C4-2B (cell line): ENCODE results near the gene ZNF565.

Experiments used
- H3K27ac ChIP-seq: fragments of 450-650 bp; 2 replicates; pipeline ENCODE4 v1.5.1; 2017
- ZFX ChIP-seq: fragments of 450-650 bp; IDR thresholded peaks from 2 replicates; pipeline ENCODE4 v1.6.1; 2017
- TF ChIP-seq, protein P1 (sequence below): fragments of 450-650 bp; conservative IDR thresholded peaks from 2 replicates; pipeline ENCODE4 v1.5.1; 2017; ENCODE audit warnings: mild to moderate bottlenecking

ZNF565 gene

DNA sequence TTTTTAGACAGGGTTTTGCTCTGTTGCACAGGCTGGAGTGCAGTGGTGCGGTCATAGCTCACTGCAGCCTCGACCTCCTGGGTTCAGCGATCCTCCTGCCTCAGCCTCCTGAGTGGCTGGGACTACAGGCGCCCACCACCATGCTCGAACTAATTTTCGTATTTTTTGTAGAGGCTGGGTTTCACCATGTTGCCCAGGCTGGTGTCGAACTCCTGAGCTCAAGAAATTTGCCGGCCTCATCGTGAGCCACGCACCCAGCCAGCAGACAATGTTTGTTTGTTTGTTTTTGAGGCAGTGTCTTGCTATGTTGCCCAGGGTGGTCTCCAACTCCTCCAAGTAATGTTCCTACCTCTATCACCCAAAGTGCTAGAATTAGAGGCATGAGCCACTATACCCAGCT, 61.3 kb downstream of the ZNF565 start:
- TF ChIP-seq ZFX, result no peak
- TF ChIP-seq, protein P1, sequence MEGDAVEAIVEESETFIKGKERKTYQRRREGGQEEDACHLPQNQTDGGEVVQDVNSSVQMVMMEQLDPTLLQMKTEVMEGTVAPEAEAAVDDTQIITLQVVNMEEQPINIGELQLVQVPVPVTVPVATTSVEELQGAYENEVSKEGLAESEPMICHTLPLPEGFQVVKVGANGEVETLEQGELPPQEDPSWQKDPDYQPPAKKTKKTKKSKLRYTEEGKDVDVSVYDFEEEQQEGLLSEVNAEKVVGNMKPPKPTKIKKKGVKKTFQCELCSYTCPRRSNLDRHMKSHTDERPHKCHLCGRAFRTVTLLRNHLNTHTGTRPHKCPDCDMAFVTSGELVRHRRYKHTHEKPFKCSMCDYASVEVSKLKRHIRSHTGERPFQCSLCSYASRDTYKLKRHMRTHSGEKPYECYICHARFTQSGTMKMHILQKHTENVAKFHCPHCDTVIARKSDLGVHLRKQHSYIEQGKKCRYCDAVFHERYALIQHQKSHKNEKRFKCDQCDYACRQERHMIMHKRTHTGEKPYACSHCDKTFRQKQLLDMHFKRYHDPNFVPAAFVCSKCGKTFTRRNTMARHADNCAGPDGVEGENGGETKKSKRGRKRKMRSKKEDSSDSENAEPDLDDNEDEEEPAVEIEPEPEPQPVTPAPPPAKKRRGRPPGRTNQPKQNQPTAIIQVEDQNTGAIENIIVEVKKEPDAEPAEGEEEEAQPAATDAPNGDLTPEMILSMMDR, result no peak
- no peak overlapping the region for H3K27ac ChIP-seq

DNA sequence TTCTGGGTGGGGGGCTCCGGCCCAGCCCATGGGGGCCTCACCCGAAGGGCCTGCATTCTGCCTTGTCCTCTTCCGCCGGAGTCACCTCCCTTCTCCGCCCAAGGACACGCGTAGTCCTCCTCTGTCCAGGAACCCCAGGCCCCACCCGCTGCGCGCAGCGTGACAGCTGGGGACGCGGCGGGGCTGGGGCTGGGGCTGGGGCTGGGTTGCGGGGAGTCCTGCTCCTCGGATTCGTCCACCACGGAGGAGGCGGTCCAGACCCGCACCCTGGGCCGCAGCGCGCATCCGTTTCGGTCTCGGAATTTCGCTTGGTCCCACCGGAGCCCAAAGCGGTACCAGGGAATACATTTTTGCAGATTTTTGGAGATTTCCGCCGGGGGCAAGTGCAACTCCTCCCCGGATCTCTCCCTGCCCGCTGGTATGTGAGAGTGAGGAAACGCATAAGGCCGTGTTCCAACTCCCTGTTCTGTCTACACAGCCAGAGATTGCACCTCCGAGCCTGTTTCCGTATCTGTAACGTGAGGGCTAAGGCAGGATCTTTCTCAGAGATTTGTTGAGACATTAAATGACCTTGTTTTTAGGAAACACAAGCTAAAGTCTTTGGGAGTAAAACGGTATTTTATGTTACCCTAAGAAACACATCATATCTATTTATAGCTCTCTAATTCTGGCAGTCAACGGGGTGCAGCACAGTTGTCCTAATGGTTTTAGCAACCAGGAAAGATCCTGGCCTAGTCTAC, 61.9 kb downstream of the ZNF565 start, which contains the start of gene COX7A1:
Gene COX7A1, minus strand, starts transcription at position 96 of the 740 bp plus-strand sequence. Its CDS starts 40 bp downstream, at position 56.
- TF ChIP-seq, protein P1, result no peak
- TF ChIP-seq ZFX, result no peak
- H3K27ac ChIP-seq, result no peak within 1 kb of the TSS

DNA sequence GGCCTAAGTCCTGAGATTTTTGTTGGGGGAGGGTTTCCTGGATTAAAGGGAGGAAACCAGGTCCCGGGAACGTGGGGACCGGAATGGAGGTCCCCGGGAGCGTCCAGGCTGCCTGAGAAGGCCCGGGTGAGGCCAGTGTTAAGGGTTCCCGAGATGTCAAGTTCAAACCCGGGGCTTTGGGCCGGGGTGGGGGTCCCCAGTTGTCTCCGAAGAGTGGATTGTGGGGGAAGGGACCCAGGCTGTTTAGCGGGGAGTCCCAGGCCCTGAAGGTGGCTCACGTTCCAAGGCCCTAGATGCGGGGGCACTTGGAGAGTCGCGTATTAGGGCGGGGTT, 62.5 kb downstream of the ZNF565 start:
- H3K27ac ChIP-seq, result no peak overlapping the region
- TF ChIP-seq, protein P1, result no peak
- TF ChIP-seq ZFX, result no peak

DNA sequence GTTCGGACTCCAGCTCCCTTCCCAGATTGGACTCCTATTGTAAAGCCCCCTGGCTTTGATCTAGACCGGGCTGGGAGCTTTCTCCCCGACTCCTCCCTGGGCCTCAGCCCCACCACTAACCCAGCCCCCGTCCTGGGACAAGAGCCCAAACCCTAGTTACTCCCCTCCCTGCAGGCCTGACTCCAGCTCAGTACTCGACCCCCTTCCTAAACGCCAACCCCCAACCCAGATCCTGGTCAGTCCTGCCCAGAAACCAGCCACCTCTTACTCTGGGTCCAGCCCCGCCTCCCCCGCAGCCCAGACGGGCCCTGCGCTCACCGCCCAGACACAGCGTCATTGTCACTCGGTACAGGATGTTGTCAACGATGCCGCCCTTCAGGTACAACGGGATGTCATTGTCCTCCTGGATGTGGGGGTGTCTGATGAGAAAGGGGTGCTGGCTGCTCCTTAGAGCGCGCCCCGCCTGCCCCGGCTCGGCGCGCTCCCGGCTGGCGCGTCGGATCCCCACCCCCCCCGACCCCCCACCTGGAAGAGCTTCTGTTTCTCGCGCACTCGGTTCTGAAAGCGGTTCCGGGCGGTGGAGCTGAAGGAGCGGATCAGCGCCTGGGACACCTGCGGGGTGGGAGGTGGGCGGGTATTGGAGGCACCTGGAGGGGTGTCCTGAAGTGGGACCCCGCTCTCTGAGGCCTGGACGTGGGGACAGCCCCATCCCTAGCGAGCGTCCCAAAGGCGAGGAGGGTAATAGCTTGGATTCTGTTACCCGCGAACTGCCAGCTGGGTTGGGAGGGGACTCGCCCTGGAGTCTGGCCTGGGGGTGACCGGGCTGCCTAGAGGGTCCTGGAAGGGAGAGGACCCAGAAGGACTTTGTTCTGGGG, 63.1 kb downstream of the ZNF565 start:
- TF ChIP-seq, protein P1, result no peak
- H3K27ac ChIP-seq, result no peak overlapping the region

DNA sequence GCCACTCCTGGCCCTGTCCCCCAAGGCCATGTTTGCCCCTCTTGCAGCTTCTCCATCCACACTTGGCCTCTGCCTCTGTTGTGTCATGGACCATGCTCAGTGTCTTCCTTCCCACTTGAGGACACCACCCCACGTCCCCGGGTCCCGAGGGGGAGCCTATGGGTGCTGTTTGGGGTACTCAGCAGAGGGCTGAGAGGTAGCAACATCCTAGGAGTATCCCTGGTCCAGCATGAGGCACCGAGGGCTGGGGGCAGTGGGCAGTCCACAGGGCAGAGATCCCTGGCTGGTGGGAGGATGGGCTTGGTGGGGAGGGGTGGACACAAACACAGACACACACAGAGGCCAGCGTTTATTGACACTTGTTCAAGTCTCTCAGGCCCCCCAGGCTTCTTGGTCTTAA, 63.9 kb downstream of the ZNF565 start:
- H3K27ac ChIP-seq, result no peak overlapping the region
- TF ChIP-seq ZFX, result no peak
- TF ChIP-seq, protein P1, result no peak

DNA sequence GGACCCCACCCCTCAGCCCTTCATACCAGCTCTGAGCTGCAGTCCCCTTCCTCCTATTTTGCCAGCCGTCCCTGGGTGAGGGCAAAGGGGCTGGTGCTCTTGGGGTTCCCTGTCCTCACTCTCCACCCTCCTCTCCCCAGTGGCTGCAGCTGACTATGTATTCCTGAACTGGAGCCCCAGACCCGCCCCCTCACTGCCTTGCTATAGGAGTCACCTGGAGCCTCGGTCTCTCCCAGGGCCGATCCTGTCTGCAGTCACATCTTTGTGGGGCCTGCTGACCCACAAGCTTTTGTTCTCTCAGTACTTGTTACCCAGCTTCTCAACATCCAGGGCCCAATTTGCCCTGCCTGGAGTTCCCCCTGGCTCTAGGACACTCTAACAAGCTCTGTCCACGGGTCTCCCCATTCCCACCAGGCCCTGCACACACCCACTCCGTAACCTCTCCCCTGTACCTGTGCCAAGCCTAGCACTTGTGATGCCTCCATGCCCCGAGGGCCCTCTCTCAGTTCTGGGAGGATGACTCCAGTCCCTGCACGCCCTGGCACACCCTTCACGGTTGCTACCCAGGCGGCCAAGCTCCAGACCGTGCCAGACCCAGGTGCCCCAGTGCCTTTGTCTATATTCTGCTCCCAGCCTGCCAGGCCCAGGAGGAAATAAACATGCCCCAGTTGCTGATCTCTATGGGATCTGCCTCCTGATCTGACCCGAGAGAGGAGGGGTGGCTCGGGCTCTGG, 64.6 kb downstream of the ZNF565 start:
- no peak overlapping the region for H3K27ac ChIP-seq
- TF ChIP-seq, protein P1, result no peak
- no peak for TF ChIP-seq ZFX

DNA sequence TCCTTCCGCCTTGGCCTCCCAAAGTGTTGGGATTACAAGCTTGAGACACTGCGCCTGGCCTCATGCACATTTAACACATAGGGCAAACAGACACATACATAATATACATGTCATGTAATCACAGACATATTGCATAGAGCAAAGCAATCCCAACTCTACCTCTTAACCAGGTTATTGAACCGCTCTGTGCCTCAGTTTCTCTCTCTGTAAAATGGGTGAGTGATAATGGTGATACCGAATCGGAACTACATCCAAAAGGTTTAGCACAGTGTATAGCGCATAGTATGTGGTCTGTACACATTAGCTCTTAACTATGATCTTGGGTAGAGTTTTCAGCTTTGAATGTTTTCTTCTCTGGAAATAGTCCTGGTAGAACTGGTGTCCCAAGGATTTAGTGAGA, 69.8 kb downstream of the ZNF565 start:
- no peak for TF ChIP-seq ZFX
- TF ChIP-seq, protein P1, result no peak
- no peak overlapping the region for H3K27ac ChIP-seq
